Measurements from ENCODE around the gene PDE8A. TPM values are rescaled to one million over a fixed set of nuclear protein-coding genes. Genes with fewer than 3 reads are reported as not detected.

PDE8A gene
- total RNA-seq, 5 donors from 2014 or later (not counting 1 experiment from before 2014, with no cell fraction given) = 21.5 to 33.7 (median 25.1) TPM

GRCh38 chr15:84944311-84944710 is 37.3 kb upstream of the PDE8A start:
- Mint-ChIP-seq H3K36me3 (no peaks in the 10 kb centered on the region), H3K4me3 (no peak overlapping the region), H3K4me1 (no peaks in the 10 kb centered on the region), H3K27ac (no peak overlapping the region), H3K9me3 (no peaks in the 10 kb centered on the region), H3K27me3 (no peaks in the 10 kb centered on the region)
- Histone ChIP-seq H3K27ac (ENCODE audit: low read length) (no peak overlapping the region), H3K4me3 (ENCODE audit: control insufficient read depth in 1 of 2, extremely low read depth in 1 of 2, low read length in 1 of 2) (no peak overlapping the region), H3K9me3 (no peaks in the 10 kb centered on the region), H3K36me3 (ENCODE audit: control insufficient read depth in 2 of 2, extremely low read depth in 1 of 2, insufficient read depth in 1 of 2, low read length in 1 of 2) (no peaks in the 10 kb centered on the region), H3K27me3 (replicated peaks in 1 of 2; ENCODE audit: control insufficient read depth in 2 of 2, extremely low read depth in 1 of 2, insufficient read depth in 2 of 2, low read length in 1 of 2) (peaks cover 0 to 9% of the 10 kb centered on the region in 2 experiments), H3K4me1 (ENCODE audit: control insufficient read depth in 1 of 2, extremely low read depth in 1 of 2, insufficient read depth in 2 of 2, low read length in 2 of 2) (no peaks in the 10 kb centered on the region)
- CTCF ChIA-PET = interaction anchor here in 1 of 2 donors (1.0 kb wide), 1 partner anchor 15 kb away, joined by 6 read pairs; no protein-coding TSS in a partner anchor
- ATAC-seq (replicated peaks in 1 of 4) (no peak), DNase-seq (no peak)
- 95% methylated on average over 8 of the region's 10 CpGs for WGBS (ENCODE audit: insufficient coverage)
- POLR2A ChIA-PET = no interaction called here

- H3K4me1 ChIP-seq (ENCODE audit: control insufficient read depth in 1 of 2, extremely low read depth in 1 of 2, insufficient read depth in 2 of 2, low read length in 2 of 2) = no peaks in the 10 kb centered on the region
- no peak overlapping the region for H3K4me3 ChIP-seq (ENCODE audit: control insufficient read depth in 1 of 2, extremely low read depth in 1 of 2, low read length in 1 of 2)
- no peak overlapping the region for H3K27ac ChIP-seq (ENCODE audit: low read length)
- peaks cover 0 to 9% of the 10 kb centered on the region in 2 experiments for H3K27me3 ChIP-seq (replicated peaks in 1 of 2; ENCODE audit: control insufficient read depth in 2 of 2, extremely low read depth in 1 of 2, insufficient read depth in 2 of 2, low read length in 1 of 2)
- no peaks in the 10 kb centered on the region for H3K36me3 ChIP-seq (ENCODE audit: control insufficient read depth in 2 of 2, extremely low read depth in 1 of 2, insufficient read depth in 1 of 2, low read length in 1 of 2)
- Mint-ChIP-seq H3K36me3 (no peaks in the 10 kb centered on the region), H3K9me3 (no peaks in the 10 kb centered on the region), H3K4me1 (no peaks in the 10 kb centered on the region), H3K4me3 (no peak overlapping the region), H3K27me3 (no peaks in the 10 kb centered on the region), H3K27ac (no peak overlapping the region)
- POLR2A ChIA-PET = no interaction called here
- CTCF ChIA-PET = interaction anchor here in 1 of 2 donors (1.0 kb wide), 1 partner anchor 16 kb away, joined by 6 read pairs; no protein-coding TSS in a partner anchor
- 78% methylated on average over 9 of the region's 11 CpGs for WGBS (ENCODE audit: insufficient coverage)
- no peaks in the 10 kb centered on the region for H3K9me3 ChIP-seq
- peak in 1 of 4 experiments; percentile 12 for ATAC-seq (replicated peaks in 1 of 4)
- no peak for DNase-seq
These were observed 36.8 kb upstream of the PDE8A start for GRCh38 chr15:84944861-84945260.

GRCh38 chr15:84946772-84947489 is 34.7 kb upstream of the PDE8A start:
- Mint-ChIP-seq H3K36me3 (no peaks in the 10 kb centered on the region), H3K4me1 (no peaks in the 10 kb centered on the region), H3K4me3 (no peak overlapping the region), H3K9me3 (no peaks in the 10 kb centered on the region), H3K27me3 (no peaks in the 10 kb centered on the region), H3K27ac (no peak overlapping the region)
- H3K27me3 ChIP-seq (replicated peaks in 1 of 2; ENCODE audit: control insufficient read depth in 2 of 2, extremely low read depth in 1 of 2, insufficient read depth in 2 of 2, low read length in 1 of 2) = peaks cover 0 to 10% of the 10 kb centered on the region in 2 experiments
- ChIA-PET POLR2A (no interaction called here), CTCF (interaction anchor here in 1 of 2 donors (0.6 kb wide), 1 partner anchor 131 kb away, joined by 3 read pairs; no protein-coding TSS in a partner anchor)
- H3K9me3 ChIP-seq = no peaks in the 10 kb centered on the region
- WGBS (ENCODE audit: insufficient coverage) = 78% methylated on average over 3 of the region's 5 CpGs
- no peaks in the 10 kb centered on the region for H3K36me3 ChIP-seq (ENCODE audit: control insufficient read depth in 2 of 2, extremely low read depth in 1 of 2, insufficient read depth in 1 of 2, low read length in 1 of 2)
- no peak overlapping the region for H3K27ac ChIP-seq (ENCODE audit: low read length)
- ATAC-seq (replicated peaks in 1 of 4) (no peak), DNase-seq (no peak)
- H3K4me1 ChIP-seq (ENCODE audit: control insufficient read depth in 1 of 2, extremely low read depth in 1 of 2, insufficient read depth in 2 of 2, low read length in 2 of 2) = no peaks in the 10 kb centered on the region
- no peak overlapping the region for H3K4me3 ChIP-seq (ENCODE audit: control insufficient read depth in 1 of 2, extremely low read depth in 1 of 2, low read length in 1 of 2)

- ATAC-seq (replicated peaks in 1 of 4) (no peak), DNase-seq (no peak)
- H3K4me3 ChIP-seq (ENCODE audit: control insufficient read depth in 1 of 2, extremely low read depth in 1 of 2, low read length in 1 of 2) = no peak overlapping the region
- Mint-ChIP-seq H3K36me3 (no peaks in the 10 kb centered on the region), H3K27ac (no peak overlapping the region), H3K4me1 (no peaks in the 10 kb centered on the region), H3K9me3 (no peaks in the 10 kb centered on the region), H3K27me3 (no peaks in the 10 kb centered on the region), H3K4me3 (no peak overlapping the region)
- no peaks in the 10 kb centered on the region for H3K36me3 ChIP-seq (ENCODE audit: control insufficient read depth in 2 of 2, extremely low read depth in 1 of 2, insufficient read depth in 1 of 2, low read length in 1 of 2)
- ChIA-PET CTCF (interaction anchor here in 1 of 2 donors (0.6 to 0.8 kb wide), 2 partner anchors 11 to 129 kb away, joined by 3 read pairs; no protein-coding TSS in a partner anchor), POLR2A (no interaction called here)
- H3K9me3 ChIP-seq = no peaks in the 10 kb centered on the region
- H3K27me3 ChIP-seq (replicated peaks in 1 of 2; ENCODE audit: control insufficient read depth in 2 of 2, extremely low read depth in 1 of 2, insufficient read depth in 2 of 2, low read length in 1 of 2) = peaks cover 0 to 10% of the 10 kb centered on the region in 2 experiments
- no CpG with 5 or more reads among the region's 4 CpGs for WGBS (ENCODE audit: insufficient coverage)
- H3K27ac ChIP-seq (ENCODE audit: low read length) = no peak overlapping the region
- no peaks in the 10 kb centered on the region for H3K4me1 ChIP-seq (ENCODE audit: control insufficient read depth in 1 of 2, extremely low read depth in 1 of 2, insufficient read depth in 2 of 2, low read length in 2 of 2)
These were observed 33.5 kb upstream of the PDE8A start for GRCh38 chr15:84947947-84948830.

GRCh38 chr15:84949043-84949442 is 32.6 kb upstream of the PDE8A start:
- ATAC-seq (replicated peaks in 1 of 4) (no peak), DNase-seq (no peak)
- no peaks in the 10 kb centered on the region for H3K36me3 Mint-ChIP-seq
- H3K27ac Mint-ChIP-seq = no peak overlapping the region
- H3K27me3 Mint-ChIP-seq = no peaks in the 10 kb centered on the region
- no peak overlapping the region for H3K27ac ChIP-seq (ENCODE audit: low read length)
- no peaks in the 10 kb centered on the region for H3K9me3 Mint-ChIP-seq
- CTCF ChIA-PET = interaction anchor here in 1 of 2 donors (0.8 kb wide), 1 partner anchor 10 kb away, joined by 3 read pairs; no protein-coding TSS in a partner anchor
- WGBS (ENCODE audit: insufficient coverage) = 92% methylated on average over 2 of the region's 2 CpGs
- POLR2A ChIA-PET = no interaction called here
- H3K9me3 ChIP-seq = no peaks in the 10 kb centered on the region
- peaks cover 0 to 10% of the 10 kb centered on the region in 2 experiments for H3K27me3 ChIP-seq (replicated peaks in 1 of 2; ENCODE audit: control insufficient read depth in 2 of 2, extremely low read depth in 1 of 2, insufficient read depth in 2 of 2, low read length in 1 of 2)
- no peak overlapping the region for H3K4me3 Mint-ChIP-seq
- H3K36me3 ChIP-seq (ENCODE audit: control insufficient read depth in 2 of 2, extremely low read depth in 1 of 2, insufficient read depth in 1 of 2, low read length in 1 of 2) = no peaks in the 10 kb centered on the region
- H3K4me1 ChIP-seq (ENCODE audit: control insufficient read depth in 1 of 2, extremely low read depth in 1 of 2, insufficient read depth in 2 of 2, low read length in 2 of 2) = no peaks in the 10 kb centered on the region
- no peak overlapping the region for H3K4me3 ChIP-seq (ENCODE audit: control insufficient read depth in 1 of 2, extremely low read depth in 1 of 2, low read length in 1 of 2)
- no peaks in the 10 kb centered on the region for H3K4me1 Mint-ChIP-seq

- ChIA-PET POLR2A (no interaction called here), CTCF (interaction anchor here in 1 of 2 donors (0.9 kb wide), 1 partner anchor 58 kb away, joined by 3 read pairs; no protein-coding TSS in a partner anchor)
- Histone ChIP-seq H3K4me3 (ENCODE audit: control insufficient read depth in 1 of 2, extremely low read depth in 1 of 2, low read length in 1 of 2) (no peak overlapping the region), H3K36me3 (ENCODE audit: control insufficient read depth in 2 of 2, extremely low read depth in 1 of 2, insufficient read depth in 1 of 2, low read length in 1 of 2) (no peaks in the 10 kb centered on the region), H3K4me1 (ENCODE audit: control insufficient read depth in 1 of 2, extremely low read depth in 1 of 2, insufficient read depth in 2 of 2, low read length in 2 of 2) (no peaks in the 10 kb centered on the region), H3K9me3 (no peaks in the 10 kb centered on the region), H3K27me3 (replicated peaks in 1 of 2; ENCODE audit: control insufficient read depth in 2 of 2, extremely low read depth in 1 of 2, insufficient read depth in 2 of 2, low read length in 1 of 2) (peaks cover 0 to 12% of the 10 kb centered on the region in 2 experiments), H3K27ac (ENCODE audit: low read length) (no peak overlapping the region)
- H3K4me1 Mint-ChIP-seq = no peaks in the 10 kb centered on the region
- H3K4me3 Mint-ChIP-seq = no peak overlapping the region
- no peaks in the 10 kb centered on the region for H3K9me3 Mint-ChIP-seq
- DNase-seq (no peak), ATAC-seq (replicated peaks in 1 of 4) (no peak)
- H3K27ac Mint-ChIP-seq = no peak overlapping the region
- WGBS (ENCODE audit: insufficient coverage) = 94% methylated on average over 4 of the region's 7 CpGs
- H3K36me3 Mint-ChIP-seq = no peaks in the 10 kb centered on the region
- H3K27me3 Mint-ChIP-seq = no peaks in the 10 kb centered on the region
These were observed 31.6 kb upstream of the PDE8A start for GRCh38 chr15:84949845-84950569.

Data from T-cell (primary cell).